ENCODE data around the gene TGM2. TPM values are rescaled to one million over a fixed set of nuclear protein-coding genes. Genes with fewer than 3 reads are reported as not detected.

The TGM2 gene
- total and polyA plus RNA-seq, 2 donors (not counting 3 experiments of a cell fraction or from before 2014, with no cell fraction given) = 861 to 868 TPM

DNA sequence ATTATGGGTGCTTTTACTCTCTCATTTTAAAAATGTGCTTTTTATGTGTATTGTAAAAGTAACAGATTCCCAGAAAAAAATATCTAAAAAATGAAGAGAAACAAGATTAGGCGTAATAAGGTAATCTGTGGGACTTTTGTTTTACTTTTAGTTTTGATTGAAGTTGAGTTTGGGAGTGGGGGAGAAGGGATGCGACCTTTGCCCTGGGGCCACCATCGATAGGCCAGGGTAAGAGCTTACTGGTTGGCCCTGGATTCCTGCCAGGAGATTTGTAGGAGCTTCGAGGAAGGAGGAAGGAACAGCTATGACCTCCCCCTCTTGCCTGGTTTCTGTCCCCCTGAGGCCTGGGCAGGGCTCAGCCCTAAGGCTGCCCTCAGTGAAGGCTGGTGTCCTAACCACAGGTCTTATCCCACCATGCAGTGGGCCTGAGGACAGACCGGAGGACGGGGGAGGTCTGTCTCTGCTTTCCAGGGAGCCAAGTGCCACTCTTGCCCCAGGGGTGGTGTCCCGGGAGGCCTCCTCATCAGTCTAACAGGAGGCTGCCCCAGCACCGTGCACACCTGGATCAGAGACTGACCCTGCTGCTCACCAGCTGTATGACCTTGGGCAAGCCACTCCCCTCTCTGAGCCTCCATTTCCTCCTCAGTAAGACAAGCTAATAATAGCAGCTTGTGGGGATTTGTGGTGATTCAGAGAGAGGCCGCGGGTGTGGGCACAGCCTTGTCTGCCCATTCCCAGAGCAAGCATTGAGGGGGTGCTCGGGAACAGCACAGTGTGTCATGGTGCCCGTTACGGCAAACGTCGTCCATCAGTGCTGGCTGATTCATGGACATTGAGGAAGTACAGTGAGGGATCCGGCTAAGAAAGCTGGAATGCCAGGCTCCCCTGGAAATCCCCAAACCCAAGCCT is 21.2 kb downstream of the TGM2 start:
- POLR2A ChIA-PET = interaction anchor here (0.6 to 2.9 kb wide), 7 partner anchors 9 to 568 kb away, joined by 3 to 12 read pairs (median 4); no protein-coding TSS in a partner anchor
- Histone ChIP-seq H2AFZ (ENCODE audit: low read depth, low read length) (no peak overlapping the region), H4K20me1 (replicated peaks; ENCODE audit: control insufficient read depth, extremely low read depth, insufficient read depth, low read length) (no peaks in the 10 kb centered on the region), H3K4me3 (replicated peaks in 1 of 3; ENCODE audit: insufficient read depth in 1 of 3, low read depth in 1 of 3, low read length in 3 of 3) (no peak overlapping the region), H3K4me2 (ENCODE audit: insufficient read depth, low read length) (no peak overlapping the region), H3K9ac (replicated peaks; ENCODE audit: extremely low read depth, insufficient read depth, low read length) (peak overlapping the region; percentile 54), H3K4me1 (ENCODE audit: control insufficient read depth, extremely low read depth, insufficient read depth, low read length) (peaks cover 87% of the 10 kb centered on the region), H3K36me3 (ENCODE audit: control insufficient read depth in 2 of 2, extremely low read depth in 1 of 2, insufficient read depth in 2 of 2, low read length in 2 of 2) (peaks cover 30 to 74% of the 10 kb centered on the region in 2 experiments), H3K9me1 (replicated peaks; ENCODE audit: control insufficient read depth, extremely low read depth, insufficient read depth, low read length) (no peaks in the 10 kb centered on the region), H3K79me2 (ENCODE audit: control insufficient read depth, insufficient read depth, low read length) (peaks cover 12% of the 10 kb centered on the region), H3K9me3 (replicated peaks; ENCODE audit: control insufficient read depth, insufficient read depth, low read length) (no peaks in the 10 kb centered on the region), H3K27me3 (ENCODE audit: control insufficient read depth in 2 of 2, insufficient read depth in 2 of 2, low read length in 2 of 2) (no peaks in the 10 kb centered on the region), H3K27ac (ENCODE audit: insufficient read depth, low read depth, low read length) (peak overlapping the region; percentile 93)
- dilution Hi-C loops (cut with MboI; ENCODE audit: extremely low pct_ligation_motif_present, low sequenced_read_pairs) (no loop called here), intact Hi-C loops (cut with micrococcal nuclease) (loop anchor here (1.0 kb wide), 4 partner anchors 8 to 21 kb away; partner anchors contain the start of gene TGM2)
- FAIRE-seq (peak; percentile 89), DNase-seq (ENCODE audit: low read depth, low spot score) (peak; percentile 96)
- TF ChIP-seq POLR2A (IDR thresholded peaks at IDR 0.05; ENCODE audit: low read depth, low read length) (peak; percentile 69), EZH2 (IDR thresholded peaks at IDR 0.05; ENCODE audit: borderline replicate concordance, low read depth, low read length, severe bottlenecking) (no peak), JUN (IDR thresholded peaks at IDR 0.05; ENCODE audit: borderline replicate concordance, insufficient read depth, insufficient read length, low read depth) (peak; percentile 64), FOS (IDR thresholded peaks at IDR 0.05; ENCODE audit: borderline replicate concordance, insufficient read depth, low read length) (peak; percentile 69), MAX (IDR thresholded peaks at IDR 0.05; ENCODE audit: insufficient read depth, insufficient read length) (no peak), MYC (IDR thresholded peaks at IDR 0.05; ENCODE audit: low read depth, low read length) (no peak), GATA2 (IDR thresholded peaks at IDR 0.05; ENCODE audit: insufficient read depth, insufficient read length, low read depth, low read length) (peak; percentile 50), POLR2AphosphoS5 (IDR thresholded peaks at IDR 0.05; ENCODE audit: insufficient read depth, low read depth, low read length) (peak; percentile 84), CTCF (IDR thresholded peaks at IDR 0.05; ENCODE audit: extremely low read depth in 1 of 2, insufficient read depth in 1 of 2, low read depth in 1 of 2, low read length in 2 of 2) (no peak)
- BruUV-seq (replicated peaks) = no TSS peak
- CTCF ChIA-PET = interaction anchor here (0.8 to 5.2 kb wide), 18 partner anchors 8 to 86 kb away, joined by 3 to 42 read pairs (median 6); no protein-coding TSS in a partner anchor
